ENCODE results near the gene EPHB2. TPM values are rescaled to one million over a fixed set of nuclear protein-coding genes. Genes with fewer than 3 reads are reported as not detected.

The EPHB2 gene
- total and polyA plus RNA-seq, 2 of the 4 experiments (the other 2 are of a cell fraction): 52.3 to 58.8 TPM

GRCh38 chr1:22761101-22761500 lies 50.5 kb downstream of the EPHB2 start:
- Histone ChIP-seq H2BK120ac (ENCODE audit: low read depth, low read length) (no peak overlapping the region), H4K91ac (ENCODE audit: insufficient read depth, low read depth, low read length) (no peak overlapping the region), H2BK5ac (ENCODE audit: low read depth, low read length, poor library complexity, severe bottlenecking) (no peak overlapping the region), H3K23ac (ENCODE audit: low read depth, low read length) (peak overlapping the region; percentile 63; the same call in 1 of the 2 replicates), H3K27me3 (ENCODE audit: control insufficient read depth, insufficient read depth, low read length) (no peaks in the 10 kb centered on the region), H2AK5ac (ENCODE audit: low read depth, low read length) (no peak overlapping the region), H3K4me2 (ENCODE audit: low read depth, low read length) (no peak overlapping the region), H3K79me1 (ENCODE audit: low read depth in 1 of 2, low read length in 2 of 2) (peaks cover 29 to 86% of the 10 kb centered on the region in 2 experiments), H2BK15ac (ENCODE audit: low read depth, low read length) (no peak overlapping the region), H2AK9ac (replicated peaks; ENCODE audit: low read depth, low read length, poor library complexity) (peak overlapping the region; percentile 61), H3K36me3 (ENCODE audit: control insufficient read depth, insufficient read depth, low read length) (no peaks in the 10 kb centered on the region), H4K5ac (ENCODE audit: low read depth, low read length) (no peak overlapping the region), H3K4me3 (ENCODE audit: insufficient read depth, low read depth, low read length) (no peak overlapping the region), H3K14ac (replicated peaks; ENCODE audit: low read depth, low read length) (peak overlapping the region; percentile 36; the same call in 1 of the 2 replicates), H3K18ac (ENCODE audit: low read depth, low read length) (no peak overlapping the region), H3K4me1 (ENCODE audit: control insufficient read depth, insufficient read depth, low read length) (peaks cover 2% of the 10 kb centered on the region; the same call in 1 of the 2 replicates), H2AFZ (replicated peaks; ENCODE audit: low read length, poor library complexity) (no peak overlapping the region), H3K9ac (ENCODE audit: low read depth, low read length) (no peak overlapping the region), H3K9me3 (ENCODE audit: control insufficient read depth, insufficient read depth, low read length) (no peaks in the 10 kb centered on the region), H2BK20ac (ENCODE audit: low read depth, low read length) (no peak overlapping the region), H4K8ac (ENCODE audit: low read depth in 2 of 2, low read length in 2 of 2) (no peak overlapping the region), H3K27ac (ENCODE audit: insufficient read depth, low read length) (no peak overlapping the region), H4K20me1 (ENCODE audit: insufficient read depth, low read length) (peaks cover 71% of the 10 kb centered on the region), H3K56ac (ENCODE audit: extremely low read depth, insufficient read depth, low read length) (no peak overlapping the region), H3K4ac (ENCODE audit: low read depth, low read length) (no peak overlapping the region), H3K9me1 (ENCODE audit: insufficient read depth, low read length) (peaks cover 25% of the 10 kb centered on the region)
- intact Hi-C loops (cut with micrococcal nuclease): no loop called here
- BruUV-seq (replicated peaks): no TSS peak
- ChIA-PET POLR2A (ENCODE audit: unreplicated experiment) (no interaction called here), CTCF (no interaction called here)
- ATAC-seq (ENCODE audit: low read depth) (no peak), DNase-seq (no peak)
- in situ Hi-C loops (cut with MboI; ENCODE audit: low sequenced_read_pairs): no loop called here
- no CpG with 5 or more reads among the region's 6 CpGs for WGBS, 2 experiments (ENCODE audit: extremely low coverage in 2 of 2, insufficient read length in 1 of 2)
- dilution Hi-C loops (cut with HindIII; ENCODE audit: low sequenced_read_pairs, unreplicated experiment): no loop called here
- no peak for TF ChIP-seq NFE2L2 (IDR thresholded peaks at IDR 0.05; ENCODE audit: low read depth, low read length)
- TF ChIP-seq CHD1 (IDR thresholded peaks at IDR 0.05; ENCODE audit: low read depth, low read length): no peak
- TF ChIP-seq SMC3 (IDR thresholded peaks at IDR 0.05; ENCODE audit: low read depth, low read length): no peak
- TF ChIP-seq, protein P1, sequence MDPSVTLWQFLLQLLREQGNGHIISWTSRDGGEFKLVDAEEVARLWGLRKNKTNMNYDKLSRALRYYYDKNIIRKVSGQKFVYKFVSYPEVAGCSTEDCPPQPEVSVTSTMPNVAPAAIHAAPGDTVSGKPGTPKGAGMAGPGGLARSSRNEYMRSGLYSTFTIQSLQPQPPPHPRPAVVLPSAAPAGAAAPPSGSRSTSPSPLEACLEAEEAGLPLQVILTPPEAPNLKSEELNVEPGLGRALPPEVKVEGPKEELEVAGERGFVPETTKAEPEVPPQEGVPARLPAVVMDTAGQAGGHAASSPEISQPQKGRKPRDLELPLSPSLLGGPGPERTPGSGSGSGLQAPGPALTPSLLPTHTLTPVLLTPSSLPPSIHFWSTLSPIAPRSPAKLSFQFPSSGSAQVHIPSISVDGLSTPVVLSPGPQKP (IDR thresholded peaks at IDR 0.05; ENCODE audit: borderline replicate concordance, low read depth, low read length): no peak
- TF ChIP-seq USF2 (IDR thresholded peaks at IDR 0.05; ENCODE audit: low read depth, low read length): no peak
- no peak for TF ChIP-seq MXI1 (IDR thresholded peaks at IDR 0.05; ENCODE audit: borderline replicate concordance, low read depth, low read length)
- no peak for TF ChIP-seq BHLHE40 (IDR thresholded peaks at IDR 0.05; ENCODE audit: low read depth, low read length)
- no peak for TF ChIP-seq RFX5 (IDR thresholded peaks at IDR 0.05; ENCODE audit: low read depth, low read length)
- no peak for TF ChIP-seq CEBPB (IDR thresholded peaks at IDR 0.05; ENCODE audit: low read depth, low read length)
- TF ChIP-seq FOS (IDR thresholded peaks at IDR 0.05; ENCODE audit: low read depth, low read length): no peak
- no peak for TF ChIP-seq MAFK (IDR thresholded peaks at IDR 0.05; ENCODE audit: low read depth, low read length)
- TF ChIP-seq RAD21 (IDR thresholded peaks at IDR 0.05; ENCODE audit: low read length): no peak
- TF ChIP-seq MAZ (IDR thresholded peaks at IDR 0.05; ENCODE audit: borderline replicate concordance, low read depth, low read length): no peak
- no peak for TF ChIP-seq RCOR1 (IDR thresholded peaks at IDR 0.05; ENCODE audit: insufficient replicate concordance, low read length)
- no peak for TF ChIP-seq POLR2A (IDR thresholded peaks at IDR 0.05; ENCODE audit: low read depth, low read length)
- TF ChIP-seq, protein P2, sequence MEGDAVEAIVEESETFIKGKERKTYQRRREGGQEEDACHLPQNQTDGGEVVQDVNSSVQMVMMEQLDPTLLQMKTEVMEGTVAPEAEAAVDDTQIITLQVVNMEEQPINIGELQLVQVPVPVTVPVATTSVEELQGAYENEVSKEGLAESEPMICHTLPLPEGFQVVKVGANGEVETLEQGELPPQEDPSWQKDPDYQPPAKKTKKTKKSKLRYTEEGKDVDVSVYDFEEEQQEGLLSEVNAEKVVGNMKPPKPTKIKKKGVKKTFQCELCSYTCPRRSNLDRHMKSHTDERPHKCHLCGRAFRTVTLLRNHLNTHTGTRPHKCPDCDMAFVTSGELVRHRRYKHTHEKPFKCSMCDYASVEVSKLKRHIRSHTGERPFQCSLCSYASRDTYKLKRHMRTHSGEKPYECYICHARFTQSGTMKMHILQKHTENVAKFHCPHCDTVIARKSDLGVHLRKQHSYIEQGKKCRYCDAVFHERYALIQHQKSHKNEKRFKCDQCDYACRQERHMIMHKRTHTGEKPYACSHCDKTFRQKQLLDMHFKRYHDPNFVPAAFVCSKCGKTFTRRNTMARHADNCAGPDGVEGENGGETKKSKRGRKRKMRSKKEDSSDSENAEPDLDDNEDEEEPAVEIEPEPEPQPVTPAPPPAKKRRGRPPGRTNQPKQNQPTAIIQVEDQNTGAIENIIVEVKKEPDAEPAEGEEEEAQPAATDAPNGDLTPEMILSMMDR (conservative IDR thresholded peaks at IDR 0.05; ENCODE audit: low read depth, low read length): no peak

Measured in IMR-90 (cell line).